Activated naive CD4-positive, alpha-beta T cell treated with anti-CD3 and anti-CD28 coated beads, Interleukin-2, amount 10 ng/mL, durations not matched to agents 7 days and 5 days (primary cell): ENCODE results near the gene CYP26A1.

Source experiments
- CTCF ChIA-PET: fragments of 350-600 bp; sonication (Branson Sonifier 250); formaldehyde crosslinking; loops from one replicate; lab custom pipeline; 2021; ENCODE audit warnings: antibody characterized with exemption; lab: Charles Lee
- DNase-seq: peaks from one replicate; pipeline ENCODE4 v3.0.0-alpha.2; 2020
- H3K27ac Mint-ChIP-seq: one replicate; pipeline ENCODE4 v1.8.0; 2021; ENCODE audit warnings: mild to moderate bottlenecking, moderate library complexity, mixed read lengths
- H3K27me3 Mint-ChIP-seq: one replicate; pipeline ENCODE4 v1.8.0; 2021; ENCODE audit warnings: mild to moderate bottlenecking, mixed read lengths
- H3K36me3 Mint-ChIP-seq: one replicate; pipeline ENCODE4 v1.8.0; 2021; ENCODE audit warnings: mixed read lengths
- H3K4me1 Mint-ChIP-seq: one replicate; pipeline ENCODE4 v1.8.0; 2021; ENCODE audit warnings: mixed read lengths
- H3K4me3 Mint-ChIP-seq: one replicate; pipeline ENCODE4 v1.8.0; 2021; ENCODE audit warnings: mild to moderate bottlenecking, moderate library complexity, mixed read lengths
- H3K9me3 Mint-ChIP-seq: one replicate; pipeline ENCODE4 v1.8.0; 2021; ENCODE audit warnings: mixed read lengths

Gene CYP26A1

DNA sequence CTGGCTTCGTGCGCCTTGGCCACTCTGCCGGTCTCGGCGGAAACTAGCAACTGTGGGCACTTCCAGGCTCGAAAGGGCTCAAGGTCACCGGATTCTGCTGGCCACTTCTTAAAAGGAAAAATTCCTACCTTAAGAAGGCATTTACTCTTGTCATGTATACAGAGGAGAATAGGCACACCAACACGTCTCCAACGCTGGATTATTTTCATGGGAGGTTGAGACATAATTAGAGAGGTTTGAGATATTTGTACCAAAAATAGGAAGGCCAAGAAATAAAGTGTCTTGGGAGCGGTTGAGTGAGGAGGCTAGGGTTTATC is 4.5 kb upstream of the CYP26A1 start:
- Mint-ChIP-seq H3K4me1 (peaks cover 16% of the 10 kb centered on the region), H3K36me3 (peaks cover under 1% of the 10 kb centered on the region), H3K27me3 (peaks cover 100% of the 10 kb centered on the region), H3K4me3 (no peak overlapping the region), H3K9me3 (no peaks in the 10 kb centered on the region), H3K27ac (no peak overlapping the region)
- DNase-seq, result no peak
- CTCF ChIA-PET, result no interaction called here

DNA sequence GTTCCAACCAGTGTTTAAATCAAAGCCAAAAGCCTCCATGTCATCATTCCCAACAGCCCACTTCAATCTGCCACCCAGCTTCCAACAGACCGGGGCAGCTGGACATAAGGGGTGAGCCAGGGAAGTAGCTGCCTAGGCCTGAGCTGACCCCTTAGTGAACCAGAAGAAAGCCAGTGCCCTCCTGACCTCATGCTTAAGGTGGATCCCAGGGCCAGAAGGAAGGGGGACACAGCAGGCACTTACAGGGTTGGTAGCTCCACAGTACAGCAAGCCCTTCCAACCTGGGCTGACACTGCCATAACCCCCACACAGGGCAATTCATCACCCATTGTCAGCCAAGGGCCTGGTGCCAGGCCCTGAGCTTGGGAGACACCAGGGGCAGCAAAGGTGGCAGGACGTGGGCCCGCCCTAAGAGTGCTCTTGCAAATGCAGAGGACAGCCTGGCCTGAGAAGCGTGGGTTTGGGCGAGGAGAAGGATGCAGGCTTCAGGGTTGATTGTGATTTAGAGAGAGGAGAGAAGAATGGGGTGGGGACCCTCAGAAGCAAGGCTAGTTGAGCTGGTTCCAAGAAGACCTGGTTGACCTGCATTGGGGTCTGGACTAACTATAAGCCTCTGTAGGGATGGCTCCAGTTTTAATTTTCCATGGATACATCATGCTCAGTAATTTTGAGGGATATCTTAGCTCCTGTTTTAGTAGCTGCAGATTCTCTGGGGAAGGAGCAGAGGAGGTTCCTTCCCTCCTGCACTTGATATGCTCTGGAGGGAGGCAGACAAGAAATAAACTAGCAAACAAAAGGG is 3.1 kb upstream of the CYP26A1 start:
- H3K4me1 Mint-ChIP-seq, result peaks cover 24% of the 10 kb centered on the region
- DNase-seq, result no peak
- H3K36me3 Mint-ChIP-seq, result peaks cover 5% of the 10 kb centered on the region
- H3K27me3 Mint-ChIP-seq, result peaks cover 100% of the 10 kb centered on the region
- CTCF ChIA-PET, result interaction anchor here (1.0 to 1.1 kb wide), 2 partner anchors 9 to 287 kb away, joined by 3 to 5 read pairs; no protein-coding TSS in a partner anchor
- no peak overlapping the region for H3K27ac Mint-ChIP-seq
- no peaks in the 10 kb centered on the region for H3K9me3 Mint-ChIP-seq
- H3K4me3 Mint-ChIP-seq, result no peak overlapping the region

DNA sequence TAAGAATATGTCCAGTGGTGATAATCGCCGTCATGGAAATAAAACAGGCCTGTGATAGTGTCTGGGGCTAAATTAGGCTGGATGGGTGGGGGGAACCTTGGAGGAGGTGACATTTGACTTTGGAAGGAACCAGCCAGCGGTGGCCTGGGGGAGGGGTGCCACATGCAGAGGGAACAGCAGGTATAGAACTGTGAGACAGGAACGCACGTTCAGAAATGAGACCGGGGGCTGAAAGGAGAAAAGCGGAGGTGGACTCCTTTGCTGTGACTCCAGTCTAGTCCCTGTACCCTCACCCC is 2.6 kb upstream of the CYP26A1 start:
- no peak overlapping the region for H3K4me3 Mint-ChIP-seq
- peaks cover 100% of the 10 kb centered on the region for H3K27me3 Mint-ChIP-seq
- peaks cover 27% of the 10 kb centered on the region for H3K4me1 Mint-ChIP-seq
- H3K36me3 Mint-ChIP-seq, result peaks cover 5% of the 10 kb centered on the region
- DNase-seq, result no peak
- CTCF ChIA-PET, result interaction anchor here (1.1 kb wide), 1 partner anchor 9 kb away, joined by 5 read pairs; no protein-coding TSS in a partner anchor
- H3K27ac Mint-ChIP-seq, result no peak overlapping the region
- no peaks in the 10 kb centered on the region for H3K9me3 Mint-ChIP-seq

DNA sequence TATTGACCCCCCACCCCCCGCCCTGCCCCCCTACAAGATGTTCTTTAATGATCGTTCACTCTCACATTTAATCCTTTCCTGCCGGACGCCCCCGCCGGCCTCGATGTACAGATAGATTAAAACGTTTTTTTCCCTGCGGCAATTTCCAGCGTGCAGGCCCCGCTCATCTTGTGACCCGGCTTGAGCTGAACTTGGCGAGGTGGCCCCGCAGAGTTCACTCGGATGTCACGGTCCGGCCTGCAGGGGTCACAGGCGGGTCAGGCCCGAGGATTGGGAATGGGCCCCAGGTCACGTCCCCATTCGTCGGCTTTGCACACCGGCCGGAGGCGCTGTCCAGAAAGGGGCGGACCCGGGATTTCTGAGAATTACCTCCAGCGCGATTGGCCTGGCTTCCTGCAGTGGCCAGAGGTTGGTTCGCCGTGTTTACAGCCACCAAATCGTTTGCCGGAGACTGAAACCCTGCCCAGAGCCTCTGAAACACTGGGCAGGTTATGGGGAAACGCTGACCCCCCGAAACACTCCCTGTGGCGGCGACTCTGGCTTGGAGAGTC is 1.9 kb upstream of the CYP26A1 start:
- Mint-ChIP-seq H3K4me1 (peaks cover 27% of the 10 kb centered on the region), H3K27ac (peak overlapping the region; percentile 30), H3K36me3 (peaks cover 5% of the 10 kb centered on the region), H3K9me3 (no peaks in the 10 kb centered on the region), H3K27me3 (peaks cover 98% of the 10 kb centered on the region), H3K4me3 (no peak overlapping the region)
- CTCF ChIA-PET, result interaction anchor here (2.3 kb wide), 1 partner anchor 10 kb away, joined by 7 read pairs; no protein-coding TSS in a partner anchor
- DNase-seq, result no peak

DNA sequence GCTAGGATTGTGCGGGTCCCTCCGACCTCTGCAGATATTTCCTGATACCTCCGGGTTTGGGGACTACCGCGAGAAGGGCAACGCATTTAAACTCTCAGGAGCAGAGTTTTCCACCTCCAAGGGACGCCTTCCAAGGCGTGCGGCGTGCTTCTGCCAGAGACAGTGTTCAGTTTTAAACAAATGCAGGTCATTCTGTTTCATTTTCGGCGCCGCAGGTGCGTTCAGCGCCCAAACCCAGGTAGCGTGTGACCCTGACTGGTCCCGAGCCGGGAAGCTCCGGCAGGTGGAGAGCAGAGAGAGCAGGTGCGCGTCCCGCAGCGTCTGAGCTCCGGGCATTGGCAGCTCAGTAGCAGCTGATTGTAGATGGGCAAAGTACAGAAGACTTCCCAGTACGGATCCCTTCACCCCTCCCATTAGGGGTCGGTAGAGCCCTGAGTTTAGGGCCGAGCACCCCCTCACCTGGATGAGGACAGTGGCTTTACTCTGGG is 1.4 kb upstream of the CYP26A1 start:
- CTCF ChIA-PET, result interaction anchor here (1.2 to 2.3 kb wide), 2 partner anchors 11 to 107 kb away, joined by 3 to 7 read pairs; no protein-coding TSS in a partner anchor
- Mint-ChIP-seq H3K27ac (peak overlapping the region; percentile 30), H3K27me3 (peaks cover 96% of the 10 kb centered on the region)

DNA sequence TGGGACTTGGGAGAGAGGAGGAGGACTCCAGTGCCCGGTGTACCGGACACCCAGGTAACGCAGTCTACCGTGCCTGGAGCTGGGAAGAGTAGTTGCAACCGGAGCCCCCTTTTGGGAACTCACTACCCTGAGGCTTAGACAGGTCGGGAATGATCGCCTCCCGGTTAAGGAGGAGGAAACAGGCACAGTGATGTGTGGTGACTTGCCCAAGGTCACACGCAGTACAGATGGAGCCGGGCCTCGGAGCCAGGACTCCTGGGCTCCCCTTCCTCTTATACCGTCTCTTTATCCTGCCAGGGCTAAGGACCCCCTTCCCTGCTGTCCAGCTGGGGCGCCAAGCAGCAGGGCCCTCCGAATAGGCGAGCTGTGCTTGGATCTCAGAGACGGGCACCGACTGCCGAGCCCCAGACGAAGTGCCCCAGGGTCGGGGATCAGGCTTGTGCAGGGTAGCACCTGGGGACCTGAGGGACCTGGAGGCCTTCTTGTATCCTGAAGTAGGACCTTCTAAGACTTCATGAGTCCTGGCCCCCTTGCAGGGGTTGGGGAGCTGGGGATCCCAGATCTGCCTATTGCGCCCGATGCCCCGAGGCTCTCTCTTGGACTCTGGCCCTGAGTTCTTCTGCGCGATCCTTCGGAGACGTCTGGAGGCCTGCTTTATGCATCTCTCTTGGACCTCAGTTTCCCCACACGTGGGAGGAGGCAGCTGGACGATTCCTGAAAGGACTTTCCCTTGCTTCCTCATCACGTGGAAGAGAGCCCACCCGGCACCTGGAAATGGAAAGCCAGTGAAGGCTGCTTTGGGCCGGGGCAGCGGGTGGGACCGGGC is 767 bp upstream of the CYP26A1 start:
- CTCF ChIA-PET, result interaction anchor here (0.8 to 2.3 kb wide), 3 partner anchors 11 to 409 kb away, joined by 3 to 7 read pairs (median 3); partner anchors contain the start of gene MYOF
- Mint-ChIP-seq H3K36me3 (peaks cover 5% of the 10 kb centered on the region), H3K27ac (no peak overlapping the region), H3K27me3 (peaks cover 94% of the 10 kb centered on the region), H3K4me3 (no peak overlapping the region), H3K9me3 (no peaks in the 10 kb centered on the region), H3K4me1 (peaks cover 27% of the 10 kb centered on the region)
- DNase-seq, result no peak

More for the DNA sequence above, 1.4 kb upstream of the CYP26A1 start:
- DNase-seq, result no peak
- H3K9me3 Mint-ChIP-seq, result no peaks in the 10 kb centered on the region
- H3K4me3 Mint-ChIP-seq, result no peak overlapping the region
- peaks cover 5% of the 10 kb centered on the region for H3K36me3 Mint-ChIP-seq
- peaks cover 27% of the 10 kb centered on the region for H3K4me1 Mint-ChIP-seq

DNA sequence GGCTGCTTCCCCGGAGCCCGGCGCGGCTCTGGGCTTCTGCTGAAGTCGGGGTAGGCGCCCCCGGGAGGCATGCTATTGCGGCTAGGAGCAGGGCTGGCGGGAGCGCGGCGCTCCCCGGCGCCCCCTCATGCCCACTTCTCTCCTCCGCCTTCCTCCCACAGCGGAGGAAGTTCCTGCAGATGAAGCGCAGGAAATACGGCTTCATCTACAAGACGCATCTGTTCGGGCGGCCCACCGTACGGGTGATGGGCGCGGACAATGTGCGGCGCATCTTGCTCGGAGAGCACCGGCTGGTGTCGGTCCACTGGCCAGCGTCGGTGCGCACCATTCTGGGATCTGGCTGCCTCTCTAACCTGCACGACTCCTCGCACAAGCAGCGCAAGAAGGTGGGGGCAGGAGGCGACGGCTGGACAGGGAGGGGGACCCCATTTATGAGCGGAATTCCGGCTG is 479 bp downstream of the CYP26A1 start:
- CTCF ChIA-PET, result no interaction called here
- DNase-seq, result no peak
- peak overlapping the region; percentile 58 for H3K4me3 Mint-ChIP-seq
- H3K27ac Mint-ChIP-seq, result peak overlapping the region; percentile 74
- H3K36me3 Mint-ChIP-seq, result peaks cover 5% of the 10 kb centered on the region
- H3K27me3 Mint-ChIP-seq, result peaks cover 91% of the 10 kb centered on the region
- no peaks in the 10 kb centered on the region for H3K9me3 Mint-ChIP-seq
- peaks cover 24% of the 10 kb centered on the region for H3K4me1 Mint-ChIP-seq

DNA sequence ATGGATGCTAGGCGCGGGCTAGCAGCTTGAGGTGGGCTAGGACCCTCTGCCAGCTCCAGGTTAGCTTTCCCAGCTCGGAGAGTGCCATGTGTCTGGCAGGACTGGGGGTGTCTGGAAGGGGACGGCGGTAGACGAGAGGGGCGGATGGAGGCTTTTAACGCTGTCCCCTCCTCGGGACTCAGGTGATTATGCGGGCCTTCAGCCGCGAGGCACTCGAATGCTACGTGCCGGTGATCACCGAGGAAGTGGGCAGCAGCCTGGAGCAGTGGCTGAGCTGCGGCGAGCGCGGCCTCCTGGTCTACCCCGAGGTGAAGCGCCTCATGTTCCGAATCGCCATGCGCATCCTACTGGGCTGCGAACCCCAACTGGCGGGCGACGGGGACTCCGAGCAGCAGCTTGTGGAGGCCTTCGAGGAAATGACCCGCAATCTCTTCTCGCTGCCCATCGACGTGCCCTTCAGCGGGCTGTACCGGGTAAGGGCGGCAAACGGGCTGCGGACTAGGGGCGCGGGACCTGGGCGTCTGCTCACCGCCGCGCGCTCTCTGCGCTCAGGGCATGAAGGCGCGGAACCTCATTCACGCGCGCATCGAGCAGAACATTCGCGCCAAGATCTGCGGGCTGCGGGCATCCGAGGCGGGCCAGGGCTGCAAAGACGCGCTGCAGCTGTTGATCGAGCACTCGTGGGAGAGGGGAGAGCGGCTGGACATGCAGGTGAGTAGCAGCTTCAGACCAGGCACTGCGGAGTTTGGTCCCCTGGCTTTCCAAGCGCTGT is 1.1 kb downstream of the CYP26A1 start:
- Mint-ChIP-seq H3K4me1 (peaks cover 24% of the 10 kb centered on the region), H3K9me3 (no peaks in the 10 kb centered on the region), H3K4me3 (peak overlapping the region; percentile 58), H3K36me3 (peaks cover 5% of the 10 kb centered on the region), H3K27ac (no peak overlapping the region), H3K27me3 (peaks cover 88% of the 10 kb centered on the region)
- CTCF ChIA-PET, result interaction anchor here (1.1 to 4.7 kb wide), 3 partner anchors 8 to 282 kb away, joined by 3 to 15 read pairs (median 8); no protein-coding TSS in a partner anchor
- no peak for DNase-seq

DNA sequence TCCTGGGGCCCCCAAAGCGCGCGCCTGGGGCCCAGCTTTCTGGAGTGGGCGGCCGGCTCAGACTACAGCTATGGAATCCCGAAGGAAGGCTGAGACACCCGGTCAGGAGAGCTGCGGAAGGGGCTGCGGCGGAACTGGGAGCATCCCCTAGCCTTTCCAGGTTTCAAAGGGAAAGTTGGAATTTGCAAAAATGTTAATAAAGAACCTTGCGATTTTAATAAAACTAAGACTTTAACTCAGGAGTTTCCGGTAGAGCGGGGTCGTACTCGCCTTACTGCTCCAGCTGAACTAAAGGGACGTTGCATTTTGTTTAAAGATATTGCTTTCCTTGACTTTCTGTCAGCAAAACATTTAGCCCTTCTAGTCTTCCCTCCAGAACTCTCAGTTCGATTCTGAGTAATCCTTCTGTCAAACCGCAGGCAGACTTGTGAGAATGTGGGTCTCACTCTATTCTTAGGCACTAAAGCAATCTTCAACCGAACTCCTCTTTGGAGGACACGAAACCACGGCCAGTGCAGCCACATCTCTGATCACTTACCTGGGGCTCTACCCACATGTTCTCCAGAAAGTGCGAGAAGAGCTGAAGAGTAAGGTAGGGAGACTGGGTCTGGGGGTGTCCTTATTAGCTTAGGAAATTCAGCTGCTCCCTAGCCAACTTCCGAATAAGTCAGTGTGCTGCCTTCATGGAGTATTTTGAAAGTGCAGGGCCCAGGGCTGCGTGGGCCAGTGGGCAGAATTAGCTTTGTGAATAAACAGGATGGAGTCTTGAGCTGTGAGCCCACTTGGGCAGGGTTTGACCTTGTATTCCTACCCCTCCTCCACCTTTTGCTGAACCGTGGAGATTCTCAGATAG is 1.9 kb downstream of the CYP26A1 start:
- CTCF ChIA-PET, result interaction anchor here (0.9 to 4.7 kb wide), 7 partner anchors 9 to 406 kb away, joined by 3 to 15 read pairs (median 4); partner anchors contain the start of gene MYOF
- H3K27ac Mint-ChIP-seq, result no peak overlapping the region
- no peak for DNase-seq
- peaks cover 88% of the 10 kb centered on the region for H3K27me3 Mint-ChIP-seq
- peaks cover 5% of the 10 kb centered on the region for H3K36me3 Mint-ChIP-seq
- H3K4me3 Mint-ChIP-seq, result no peak overlapping the region
- peaks cover 24% of the 10 kb centered on the region for H3K4me1 Mint-ChIP-seq
- no peaks in the 10 kb centered on the region for H3K9me3 Mint-ChIP-seq

DNA sequence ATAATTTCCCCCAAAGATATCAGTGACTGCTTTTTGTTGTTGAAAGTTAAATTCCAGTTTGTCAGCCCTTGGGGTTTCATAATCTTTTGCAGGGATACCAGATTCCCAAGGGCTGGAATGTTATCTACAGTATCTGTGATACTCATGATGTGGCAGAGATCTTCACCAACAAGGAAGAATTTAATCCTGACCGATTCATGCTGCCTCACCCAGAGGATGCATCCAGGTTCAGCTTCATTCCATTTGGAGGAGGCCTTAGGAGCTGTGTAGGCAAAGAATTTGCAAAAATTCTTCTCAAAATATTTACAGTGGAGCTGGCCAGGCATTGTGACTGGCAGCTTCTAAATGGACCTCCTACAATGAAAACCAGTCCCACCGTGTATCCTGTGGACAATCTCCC is 3.2 kb downstream of the CYP26A1 start:
- Mint-ChIP-seq H3K9me3 (no peaks in the 10 kb centered on the region), H3K36me3 (peaks cover 5% of the 10 kb centered on the region), H3K4me3 (no peak overlapping the region), H3K27ac (no peak overlapping the region), H3K27me3 (peaks cover 86% of the 10 kb centered on the region), H3K4me1 (peaks cover 22% of the 10 kb centered on the region)
- no peak for DNase-seq
- CTCF ChIA-PET, result interaction anchor here (0.6 to 4.7 kb wide), 8 partner anchors 10 to 299 kb away, joined by 3 to 15 read pairs (median 4); no protein-coding TSS in a partner anchor

DNA sequence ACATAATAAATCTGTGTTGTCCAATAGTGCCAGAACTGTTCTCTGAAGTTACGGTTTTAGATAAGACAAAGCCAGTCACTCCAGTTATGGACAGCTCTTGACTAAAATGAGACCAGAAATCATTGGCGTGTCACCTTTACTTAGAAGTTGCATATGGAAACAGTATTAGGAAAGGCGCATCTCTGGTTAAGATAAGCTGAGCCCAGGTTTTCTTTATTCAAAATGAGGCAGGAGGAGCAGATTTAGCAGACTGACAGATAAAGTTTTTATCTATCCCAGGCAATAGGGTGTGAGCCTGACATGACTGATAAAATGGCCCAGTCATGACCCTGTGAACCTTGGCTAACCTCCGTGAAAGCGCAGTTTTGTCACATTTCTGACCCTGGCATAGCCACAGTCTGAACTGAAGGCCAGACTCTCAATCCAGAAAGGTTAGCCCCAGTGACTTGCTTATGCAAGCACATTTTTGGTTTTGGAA is 4.2 kb downstream of the CYP26A1 start:
- Mint-ChIP-seq H3K36me3 (peaks cover 5% of the 10 kb centered on the region), H3K27ac (no peak overlapping the region), H3K27me3 (peaks cover 77% of the 10 kb centered on the region), H3K4me3 (no peak overlapping the region), H3K9me3 (no peaks in the 10 kb centered on the region), H3K4me1 (peaks cover 18% of the 10 kb centered on the region)
- CTCF ChIA-PET, result interaction anchor here (0.9 to 4.7 kb wide), 7 partner anchors 11 to 298 kb away, joined by 3 to 15 read pairs (median 3); no protein-coding TSS in a partner anchor
- DNase-seq, result no peak

DNA sequence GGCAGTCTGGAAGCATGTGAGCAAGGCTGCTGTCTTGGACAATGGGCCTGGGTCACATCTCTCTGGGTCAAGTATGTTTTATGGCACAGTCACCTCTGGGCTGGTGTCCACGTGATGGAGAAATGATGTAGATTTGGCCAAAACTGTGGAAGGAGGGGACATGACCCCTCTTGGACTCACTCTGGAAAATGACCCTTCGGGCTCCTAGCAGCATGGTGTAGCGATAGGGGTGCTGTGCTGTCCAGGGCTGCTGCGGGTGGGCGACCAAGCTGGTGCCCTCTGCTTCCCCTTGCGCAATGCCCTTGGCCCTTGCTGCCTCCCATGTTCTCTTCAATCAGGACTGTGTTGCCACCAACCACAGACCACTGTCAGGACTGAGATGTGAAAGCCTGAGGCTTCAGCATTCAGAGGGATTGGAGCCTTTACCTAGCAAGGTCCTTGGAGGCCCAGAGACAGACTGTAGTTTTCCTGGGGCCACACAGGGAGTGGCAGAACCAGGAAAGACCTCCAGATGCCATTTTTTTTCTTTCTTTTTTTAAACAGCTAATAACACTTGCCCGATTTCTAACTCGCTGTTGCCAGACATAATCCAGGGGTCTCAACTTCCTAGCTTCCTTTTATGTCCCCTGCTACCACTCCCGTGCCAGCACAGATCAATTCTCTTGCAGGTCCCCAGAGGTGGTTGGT is 6.1 kb downstream of the CYP26A1 start:
- Mint-ChIP-seq H3K9me3 (no peaks in the 10 kb centered on the region), H3K27ac (no peak overlapping the region), H3K4me1 (peaks cover 8% of the 10 kb centered on the region), H3K36me3 (peaks cover 1% of the 10 kb centered on the region), H3K4me3 (no peak overlapping the region), H3K27me3 (peaks cover 68% of the 10 kb centered on the region)
- CTCF ChIA-PET, result interaction anchor here (0.5 to 2.0 kb wide), 12 partner anchors 9 to 433 kb away, joined by 3 to 12 read pairs (median 4); no protein-coding TSS in a partner anchor
- no peak for DNase-seq
